Chondrocyte (in vitro differentiated cells): ENCODE results near the gene POU2F2. TPM values are rescaled to one million over a fixed set of nuclear protein-coding genes. Genes with fewer than 3 reads are reported as not detected.

Source experiments
- DNase-seq: peaks from one replicate; pipeline ENCODE4 v3.0.0; 2021; ENCODE audit warnings: mixed read lengths, low spot score
- H3K27ac Mint-ChIP-seq: one replicate; pipeline ENCODE4 v1.8.0; 2021; ENCODE audit warnings: mild to moderate bottlenecking, moderate library complexity, mixed read lengths; ENCODE audit not compliant: unreplicated experiment
- H3K27me3 Mint-ChIP-seq: 2 replicates; pipeline ENCODE4 v1.8.0; 2021; ENCODE audit warnings: low read depth, mixed read lengths
- H3K36me3 Mint-ChIP-seq: 2 replicates; pipeline ENCODE4 v1.8.0; 2021; ENCODE audit warnings: low read depth, mixed read lengths
- H3K4me1 Mint-ChIP-seq: 2 replicates; pipeline ENCODE4 v1.8.0; 2021; ENCODE audit warnings: low read depth, mild to moderate bottlenecking, mixed read lengths
- H3K4me3 Mint-ChIP-seq: one replicate; pipeline ENCODE4 v1.8.0; 2021; ENCODE audit warnings: mild to moderate bottlenecking, moderate library complexity, mixed read lengths; ENCODE audit not compliant: unreplicated experiment
- H3K9me3 Mint-ChIP-seq: 2 replicates; pipeline ENCODE4 v1.8.0; 2021; ENCODE audit warnings: low read depth, mixed read lengths
- total RNA-seq: library from RNA; stranded (reverse); gene quantifications from 3 replicates; pipeline ENCODE4 v1.2.1, GENCODE V29; 2021
- TF ChIP-seq, protein P1 (sequence below): fragments of 200-600 bp; sonication (generic); IDR thresholded peaks from 2 replicates; pipeline ENCODE4 v1.5.0; 2021; ENCODE audit warnings: antibody characterized with exemption, mild to moderate bottlenecking, moderate library complexity

Gene POU2F2
- total RNA-seq, 1 donor from 2014 or later: 1.5 TPM

GRCh38 chr19:42099336-42099925 is 32.8 kb downstream of the POU2F2 start:
- Mint-ChIP-seq H3K4me3 (no peak overlapping the region), H3K27me3 (no peaks in the 10 kb centered on the region), H3K4me1 (no peaks in the 10 kb centered on the region), H3K9me3 (no peaks in the 10 kb centered on the region), H3K27ac (no peak overlapping the region), H3K36me3 (no peaks in the 10 kb centered on the region)
- TF ChIP-seq, protein P1, sequence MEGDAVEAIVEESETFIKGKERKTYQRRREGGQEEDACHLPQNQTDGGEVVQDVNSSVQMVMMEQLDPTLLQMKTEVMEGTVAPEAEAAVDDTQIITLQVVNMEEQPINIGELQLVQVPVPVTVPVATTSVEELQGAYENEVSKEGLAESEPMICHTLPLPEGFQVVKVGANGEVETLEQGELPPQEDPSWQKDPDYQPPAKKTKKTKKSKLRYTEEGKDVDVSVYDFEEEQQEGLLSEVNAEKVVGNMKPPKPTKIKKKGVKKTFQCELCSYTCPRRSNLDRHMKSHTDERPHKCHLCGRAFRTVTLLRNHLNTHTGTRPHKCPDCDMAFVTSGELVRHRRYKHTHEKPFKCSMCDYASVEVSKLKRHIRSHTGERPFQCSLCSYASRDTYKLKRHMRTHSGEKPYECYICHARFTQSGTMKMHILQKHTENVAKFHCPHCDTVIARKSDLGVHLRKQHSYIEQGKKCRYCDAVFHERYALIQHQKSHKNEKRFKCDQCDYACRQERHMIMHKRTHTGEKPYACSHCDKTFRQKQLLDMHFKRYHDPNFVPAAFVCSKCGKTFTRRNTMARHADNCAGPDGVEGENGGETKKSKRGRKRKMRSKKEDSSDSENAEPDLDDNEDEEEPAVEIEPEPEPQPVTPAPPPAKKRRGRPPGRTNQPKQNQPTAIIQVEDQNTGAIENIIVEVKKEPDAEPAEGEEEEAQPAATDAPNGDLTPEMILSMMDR: no peak
- DNase-seq: no peak

DNA sequence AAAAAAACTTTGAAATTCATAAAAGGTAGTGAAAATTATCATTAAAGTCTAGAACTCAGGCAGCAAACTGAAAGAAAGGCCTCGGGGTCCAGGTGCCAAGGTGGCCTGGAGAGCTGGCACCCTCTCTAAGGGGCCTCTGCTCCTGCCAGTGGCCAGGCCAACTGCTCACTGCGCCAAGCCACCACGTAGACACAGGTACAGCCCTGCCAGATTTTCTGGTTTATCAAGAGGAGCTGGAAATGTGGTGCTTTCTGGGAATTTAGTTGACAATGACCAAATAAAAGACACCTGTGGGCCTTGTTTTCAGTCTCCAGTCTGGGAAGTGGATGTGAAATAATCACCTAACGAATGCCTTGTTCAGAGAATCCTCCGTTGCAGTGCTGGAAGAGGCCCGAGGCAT is 33.5 kb downstream of the POU2F2 start:
- DNase-seq: no peak
- TF ChIP-seq, protein P1: no peak
- no peaks in the 10 kb centered on the region for H3K36me3 Mint-ChIP-seq
- H3K4me1 Mint-ChIP-seq: peaks cover 4% of the 10 kb centered on the region
- no peaks in the 10 kb centered on the region for H3K27me3 Mint-ChIP-seq
- H3K27ac Mint-ChIP-seq: no peak overlapping the region
- H3K9me3 Mint-ChIP-seq: no peaks in the 10 kb centered on the region
- H3K4me3 Mint-ChIP-seq: no peak overlapping the region

- Mint-ChIP-seq H3K27ac (no peak overlapping the region), H3K9me3 (no peaks in the 10 kb centered on the region), H3K4me3 (no peak overlapping the region), H3K36me3 (no peaks in the 10 kb centered on the region), H3K27me3 (no peaks in the 10 kb centered on the region), H3K4me1 (peaks cover 4% of the 10 kb centered on the region)
- DNase-seq: no peak
- TF ChIP-seq, protein P1: no peak
These were observed 34.8 kb downstream of the POU2F2 start for GRCh38 chr19:42097461-42097860.

DNA sequence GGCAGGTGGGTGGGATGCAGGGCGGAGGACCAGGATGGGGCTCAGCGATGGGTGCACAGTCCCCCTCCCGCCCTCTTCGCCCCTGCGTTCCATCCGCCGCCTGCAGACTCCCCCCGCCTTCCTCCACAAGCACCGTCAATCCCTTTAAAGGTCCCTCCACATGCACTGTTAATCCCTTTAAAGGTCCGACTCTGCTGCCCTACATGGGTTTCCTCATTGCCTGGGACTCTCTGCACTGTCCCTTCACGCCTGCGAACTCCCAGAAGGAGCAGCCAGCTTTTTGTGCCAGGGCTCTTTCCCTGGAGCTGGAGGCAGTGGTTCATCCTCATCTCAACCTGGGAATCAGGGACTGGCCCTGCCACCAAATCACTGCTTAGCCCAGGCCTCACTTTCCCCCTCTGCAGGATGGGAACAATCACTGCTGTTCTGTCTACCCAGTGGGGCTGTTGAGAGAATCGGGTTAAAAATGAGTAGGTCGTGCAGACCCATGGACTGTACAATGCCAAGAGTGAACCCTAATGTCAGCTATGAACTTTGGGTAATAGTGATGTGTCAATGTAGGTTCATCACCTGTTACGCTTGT is 35.9 kb downstream of the POU2F2 start:
- H3K36me3 Mint-ChIP-seq: no peaks in the 10 kb centered on the region
- DNase-seq: no peak
- no peak overlapping the region for H3K4me3 Mint-ChIP-seq
- H3K9me3 Mint-ChIP-seq: no peaks in the 10 kb centered on the region
- TF ChIP-seq, protein P1: no peak
- no peak overlapping the region for H3K27ac Mint-ChIP-seq
- H3K27me3 Mint-ChIP-seq: no peaks in the 10 kb centered on the region
- H3K4me1 Mint-ChIP-seq: peaks cover 4% of the 10 kb centered on the region

GRCh38 chr19:42095814-42096230 is 36.4 kb downstream of the POU2F2 start:
- TF ChIP-seq, protein P1: no peak
- no peak for DNase-seq
- no peak overlapping the region for H3K4me3 Mint-ChIP-seq
- H3K27ac Mint-ChIP-seq: no peak overlapping the region
- peaks cover 4% of the 10 kb centered on the region for H3K4me1 Mint-ChIP-seq
- H3K36me3 Mint-ChIP-seq: no peaks in the 10 kb centered on the region
- no peaks in the 10 kb centered on the region for H3K27me3 Mint-ChIP-seq
- no peaks in the 10 kb centered on the region for H3K9me3 Mint-ChIP-seq
